ENCODE data around the gene DICER1.
"Not testable (repeated sequence)": the region's sequence is repeated elsewhere in the genome, so short reads cannot be mapped to it uniquely, and the experiment has no call there.

DICER1 gene

DNA sequence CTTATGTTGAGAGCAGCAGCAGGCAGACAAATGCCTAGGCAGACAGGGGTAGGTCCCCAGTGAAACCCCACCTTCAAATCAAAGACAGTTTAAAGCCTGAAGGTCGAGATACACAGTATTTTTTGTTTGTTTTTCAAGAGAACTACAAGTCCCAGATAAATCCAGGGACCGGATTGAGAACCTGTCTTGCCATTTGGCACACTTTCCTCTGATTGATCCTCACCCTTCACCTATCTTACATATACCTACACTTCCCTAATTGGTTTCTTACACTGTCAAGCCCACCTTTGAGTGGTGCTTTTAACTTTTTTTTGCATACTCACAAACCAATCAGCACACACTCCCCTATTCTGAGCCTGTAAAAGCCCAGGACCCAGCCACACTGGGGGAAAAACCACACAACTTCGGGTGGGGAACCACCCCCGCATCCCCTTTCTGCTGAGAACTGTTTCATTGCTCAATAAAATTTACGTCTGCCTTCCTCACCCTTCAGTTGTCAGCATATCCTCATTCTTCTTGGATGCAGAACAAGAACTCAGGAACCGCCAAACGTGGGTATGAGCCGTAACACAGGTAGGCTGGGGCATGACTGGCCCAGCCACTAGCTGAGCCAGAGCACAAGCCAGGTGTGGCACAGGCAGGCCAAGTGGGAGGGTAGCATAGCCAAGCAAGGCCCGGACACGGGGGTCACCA lies 11.1 kb downstream of the DICER1 start:
- no peak for DNase-seq

DNA sequence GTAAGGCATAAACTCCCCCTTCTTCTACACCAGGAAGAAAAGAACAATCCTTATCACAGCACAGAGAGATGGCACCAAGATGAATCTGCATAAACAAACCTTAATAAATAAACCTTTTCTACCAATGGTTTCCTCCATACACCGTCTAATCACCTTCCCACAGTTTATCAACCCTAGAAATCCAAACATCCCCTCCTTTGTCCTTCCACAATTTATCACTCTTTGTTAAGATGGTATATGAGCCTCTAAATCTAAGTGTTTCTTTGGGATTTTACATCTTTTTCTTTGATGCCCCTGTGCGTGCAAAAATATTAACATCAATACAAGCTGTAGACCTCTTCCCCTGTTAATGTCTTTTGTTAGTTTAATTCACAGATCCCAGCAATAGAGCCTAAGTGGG lies 12.5 kb downstream of the DICER1 start:
- DNase-seq: no peak

DNA sequence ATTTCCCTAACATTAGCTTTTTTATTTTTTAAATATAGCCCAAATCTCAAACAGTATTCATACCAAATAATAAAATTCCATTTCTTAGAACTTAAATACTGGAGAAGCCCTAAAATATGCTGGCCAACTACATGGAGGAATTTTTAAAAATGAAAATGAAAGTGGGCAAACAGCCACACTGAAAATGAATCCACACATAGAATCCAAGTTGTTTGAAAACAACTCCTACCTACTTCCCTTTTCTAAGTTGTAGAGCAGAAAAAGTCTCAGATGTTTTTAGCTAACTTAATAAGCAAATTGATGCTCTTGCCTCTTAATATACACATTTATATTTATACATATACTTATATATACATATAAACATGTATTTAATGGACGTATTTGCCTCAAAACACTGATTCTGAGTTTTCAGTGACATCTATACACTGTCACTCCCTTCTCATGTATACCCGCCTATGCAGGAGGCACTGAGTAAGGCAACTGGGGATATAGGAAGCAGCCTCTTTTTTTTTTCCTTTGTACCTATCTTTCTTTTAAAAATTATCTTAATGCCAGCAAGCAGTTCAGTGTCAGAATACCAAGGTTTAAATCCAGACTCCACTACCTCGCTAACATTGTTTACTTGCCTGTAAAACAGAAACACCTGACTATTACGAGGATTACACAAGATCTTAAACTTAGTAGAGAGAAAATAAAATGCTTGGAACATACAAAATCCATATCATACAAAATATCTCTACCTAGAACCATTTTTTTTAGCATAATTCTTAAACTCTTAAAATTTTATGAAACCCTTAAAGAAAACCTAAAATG lies 13.3 kb downstream of the DICER1 start:
- no peak for DNase-seq

DNA sequence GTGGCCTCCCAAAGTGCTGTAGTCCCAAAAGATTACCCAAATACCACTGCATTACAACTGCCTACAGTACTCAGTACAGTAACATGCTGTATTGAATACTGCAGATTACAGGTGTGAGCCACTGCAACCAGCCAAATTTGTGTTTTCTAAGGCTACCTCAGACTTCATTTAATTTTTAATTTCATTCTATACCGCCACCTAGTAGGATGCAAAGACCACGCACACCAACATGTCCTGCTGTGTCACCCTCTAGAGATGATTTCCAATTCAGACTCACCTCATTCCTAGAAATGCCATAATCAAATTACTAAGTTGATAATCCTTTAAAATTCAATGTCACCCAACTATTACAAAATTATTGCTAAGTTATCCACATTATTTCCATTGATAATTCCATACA lies 15.1 kb downstream of the DICER1 start:
- DNase-seq: no peak

DNA sequence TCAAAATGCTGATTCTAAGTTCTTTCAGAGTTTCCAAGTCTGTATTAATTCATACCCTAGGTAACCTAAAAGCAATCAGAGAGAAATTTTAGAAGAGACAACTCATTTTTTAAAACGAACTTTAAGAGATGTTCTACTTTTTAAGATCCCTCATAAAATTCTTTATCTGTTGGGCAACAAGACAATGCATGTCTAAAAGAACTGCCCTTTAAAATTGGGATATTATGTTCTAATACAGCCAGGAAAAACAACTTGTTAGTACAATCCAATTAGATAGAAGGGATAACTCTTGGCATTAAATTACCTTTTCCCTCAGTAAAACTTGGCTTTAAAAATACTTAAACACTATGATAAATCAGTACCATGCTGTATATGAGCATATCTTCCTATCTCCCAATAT lies 15.6 kb downstream of the DICER1 start:
- no peak for DNase-seq

DNA sequence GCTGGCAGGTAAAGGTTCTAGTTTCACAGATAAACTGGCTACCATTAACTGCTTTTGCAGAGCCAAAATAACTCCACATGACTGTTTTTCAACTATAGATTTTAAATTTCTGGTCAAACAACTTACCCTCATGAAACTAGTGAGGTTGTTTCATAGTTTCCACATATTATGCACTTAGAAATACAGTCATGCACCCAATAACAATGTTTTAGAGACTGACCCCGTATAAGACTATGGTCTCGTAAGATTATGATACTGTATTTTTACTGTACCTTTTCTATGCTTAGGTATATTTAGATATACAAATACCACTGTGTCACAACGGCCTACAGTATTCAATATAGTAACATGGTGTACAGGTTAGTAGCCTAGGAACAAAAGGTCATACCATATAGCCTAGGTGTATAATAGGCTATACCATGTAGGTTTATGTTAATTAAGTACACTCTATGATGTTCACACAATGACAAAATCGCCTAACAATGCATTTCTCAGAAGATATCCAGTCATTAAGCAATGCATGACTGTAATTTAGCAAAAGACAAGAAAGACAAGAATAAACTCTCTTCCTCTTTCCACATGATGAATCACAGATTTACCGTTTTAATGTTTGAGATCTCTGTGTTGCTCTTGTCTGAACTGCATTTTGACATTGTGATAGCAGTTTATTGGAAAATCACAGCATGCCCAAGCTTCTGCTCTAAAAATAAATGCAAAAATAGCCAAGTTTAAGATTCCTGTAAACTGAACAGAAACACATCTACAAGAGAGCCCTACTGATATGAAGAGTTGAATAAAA lies 17.1 kb downstream of the DICER1 start:
- no peak for DNase-seq

DNA sequence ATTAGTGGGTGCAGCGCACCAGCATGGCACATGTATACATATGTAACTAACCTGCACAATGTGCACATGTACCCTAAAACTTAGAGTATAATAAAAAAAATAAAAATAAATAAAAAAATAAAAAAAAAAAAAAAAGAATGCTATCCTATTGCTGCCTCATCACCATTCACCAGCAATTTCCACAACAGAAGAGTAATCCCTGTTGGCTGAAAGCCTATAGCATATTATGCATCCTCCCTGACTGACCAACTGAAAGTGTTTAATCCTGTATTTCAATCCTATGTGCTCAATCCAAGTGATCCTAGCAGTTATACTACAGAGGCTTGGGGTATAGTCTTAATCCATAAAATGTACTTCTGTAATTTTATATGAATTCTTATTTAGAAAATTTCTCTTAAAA lies 18.5 kb downstream of the DICER1 start:
- DNase-seq: no peak

DNA sequence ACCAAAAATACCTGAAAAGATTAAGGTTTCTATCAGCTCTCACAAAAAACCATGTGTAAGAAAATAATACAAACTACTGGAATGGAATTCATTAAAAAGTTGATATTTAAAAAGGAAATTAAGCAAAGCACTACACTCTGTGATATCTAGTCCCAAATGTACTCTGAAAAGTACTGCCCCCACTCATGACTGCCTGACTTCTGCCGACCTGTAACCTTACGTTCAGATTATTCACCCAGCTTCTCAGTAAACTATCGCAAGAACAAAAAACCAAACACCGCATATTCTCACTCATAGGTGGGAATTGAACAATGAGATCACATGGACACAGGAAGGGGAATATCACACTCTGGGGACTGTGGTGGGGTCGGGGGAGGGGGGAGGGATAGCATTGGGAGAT lies 18.9 kb downstream of the DICER1 start:
- not testable (repeated sequence) for DNase-seq

DNA sequence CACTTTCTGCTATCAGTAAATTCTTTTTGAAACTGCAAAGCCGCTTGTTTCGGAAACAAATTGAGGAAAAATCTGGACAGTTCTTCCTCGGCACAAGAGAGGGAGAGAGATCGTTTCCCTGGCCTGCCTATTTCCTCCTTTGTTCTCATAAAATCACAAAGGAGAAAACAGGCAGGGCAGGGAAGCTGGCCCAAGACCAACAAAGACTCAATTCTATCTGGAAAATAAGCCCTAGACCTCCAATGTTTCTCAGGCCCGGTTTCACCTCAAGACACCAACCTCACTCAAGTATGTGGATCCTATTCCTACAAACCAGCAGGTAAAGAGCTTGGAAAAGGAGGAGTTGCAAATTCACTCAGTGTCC lies 19.5 kb downstream of the DICER1 start:
- DNase-seq: no peak

DNA sequence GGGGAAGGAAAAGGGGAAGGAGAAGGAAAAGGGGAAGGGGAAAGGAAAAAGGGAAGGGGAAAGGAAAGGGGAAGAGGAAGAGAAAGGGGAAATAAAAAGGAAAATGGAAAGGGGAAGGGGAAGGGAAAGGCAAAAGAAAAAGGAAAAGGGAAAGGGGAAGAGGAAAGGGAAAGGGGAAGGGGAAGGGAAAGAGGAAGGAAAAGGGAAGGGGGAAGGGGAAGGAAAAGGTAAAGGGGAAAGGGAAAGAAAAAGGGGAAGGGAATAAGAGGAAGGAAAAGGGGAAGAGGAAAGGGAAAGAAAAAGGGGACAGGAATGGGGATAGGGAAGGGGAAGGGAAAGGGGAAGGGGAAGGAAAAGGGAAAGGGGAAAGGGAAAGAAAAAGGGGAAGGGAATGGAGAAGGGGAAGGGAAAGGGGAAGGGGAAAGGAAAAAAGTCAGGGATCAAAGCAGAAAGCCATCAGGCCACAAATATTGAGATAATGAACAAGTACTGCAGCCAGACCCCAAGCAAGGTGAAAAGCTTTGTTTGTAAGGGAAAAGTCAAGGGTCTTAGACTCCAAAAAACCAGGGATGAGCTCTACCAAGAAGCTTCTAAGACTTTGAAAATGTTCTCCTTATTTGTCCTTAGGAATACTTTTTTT lies 20.0 kb downstream of the DICER1 start:
- no peak for DNase-seq

DNA sequence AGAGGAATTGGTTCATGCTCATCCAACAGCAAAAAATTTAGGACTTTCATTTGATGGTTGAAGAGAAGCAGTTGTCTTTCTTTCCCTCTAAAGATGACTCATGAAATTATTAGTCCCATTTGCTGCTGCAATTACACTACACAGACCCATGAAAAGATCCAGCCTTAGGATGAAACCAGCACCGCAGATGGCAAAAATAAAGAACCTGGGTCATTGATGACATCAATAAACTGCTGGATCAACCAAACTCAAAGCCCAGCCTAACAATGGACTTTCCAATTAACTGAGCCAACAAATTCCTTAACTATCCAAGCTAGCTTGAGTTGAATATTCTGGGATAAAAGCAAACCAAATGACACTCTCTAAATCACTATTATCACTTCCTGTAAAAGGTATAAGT lies 20.7 kb downstream of the DICER1 start:
- no peak for DNase-seq

DNA sequence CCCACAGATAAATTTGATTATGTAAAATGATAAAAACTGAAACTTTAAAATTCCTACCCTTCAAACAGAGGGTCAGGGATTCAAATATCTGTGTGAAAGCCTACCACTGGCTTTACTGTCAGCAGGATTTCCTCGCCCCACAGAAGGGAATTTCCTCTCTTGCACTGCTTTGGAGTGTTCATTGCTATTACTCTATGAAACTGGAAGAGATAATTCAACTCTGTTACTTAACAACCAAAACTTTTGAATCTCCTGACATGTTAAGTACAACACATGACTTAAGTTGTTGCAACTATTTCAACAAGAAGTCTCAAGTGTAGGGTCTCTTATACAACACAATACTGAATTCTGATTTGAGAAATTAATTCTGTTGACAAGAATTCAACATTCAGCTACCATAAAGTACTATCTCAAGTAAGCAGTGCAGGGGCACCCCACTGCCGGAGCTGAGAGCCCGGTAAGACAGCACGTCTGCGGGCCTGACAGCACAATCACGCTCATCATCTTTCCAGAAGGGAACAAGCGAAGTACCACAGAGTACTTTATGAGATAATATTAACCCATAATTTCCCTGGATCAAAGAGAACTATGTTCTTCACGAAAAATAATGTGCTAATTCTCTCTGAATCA lies 22.9 kb downstream of the DICER1 start:
- DNase-seq: no peak

DNA sequence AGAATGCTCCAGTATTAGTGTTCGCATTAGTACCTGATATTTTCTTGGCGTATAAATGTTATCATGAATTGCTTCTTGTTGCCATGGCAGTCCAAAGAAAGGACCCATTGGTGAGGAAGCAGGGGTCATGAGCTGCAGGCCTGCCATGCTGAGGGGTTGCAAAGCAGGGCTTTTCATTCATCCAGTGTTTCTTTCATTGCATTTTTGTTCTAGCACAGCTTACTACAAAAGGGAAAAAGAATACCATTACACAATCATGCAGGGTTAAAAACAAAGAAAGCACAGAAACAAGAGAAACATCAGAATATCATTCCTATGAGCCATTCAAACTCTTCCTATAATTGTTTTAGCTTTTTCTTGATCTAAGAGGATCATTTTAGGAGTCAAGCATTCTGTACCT lies 24.0 kb downstream of the DICER1 start:
- no peak for DNase-seq

DNA sequence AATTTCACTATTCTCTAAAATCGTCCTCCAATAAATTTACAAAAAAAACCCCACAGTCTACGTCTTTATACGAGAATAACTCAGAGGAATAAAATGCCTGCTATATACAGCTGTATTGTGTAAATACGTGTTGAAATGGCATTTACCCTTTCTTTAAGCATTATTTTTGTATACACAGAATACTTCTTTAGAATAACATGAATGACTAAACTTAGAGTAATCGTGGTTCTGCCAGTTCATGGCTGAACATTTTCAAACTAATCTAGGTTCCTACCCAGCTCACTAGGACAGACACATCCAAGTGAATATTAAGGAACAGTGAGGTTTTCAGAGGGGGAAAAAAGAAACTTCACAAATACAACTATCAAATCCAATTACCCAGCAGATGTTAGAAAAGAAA lies 24.6 kb downstream of the DICER1 start:
- no peak for DNase-seq

DNA sequence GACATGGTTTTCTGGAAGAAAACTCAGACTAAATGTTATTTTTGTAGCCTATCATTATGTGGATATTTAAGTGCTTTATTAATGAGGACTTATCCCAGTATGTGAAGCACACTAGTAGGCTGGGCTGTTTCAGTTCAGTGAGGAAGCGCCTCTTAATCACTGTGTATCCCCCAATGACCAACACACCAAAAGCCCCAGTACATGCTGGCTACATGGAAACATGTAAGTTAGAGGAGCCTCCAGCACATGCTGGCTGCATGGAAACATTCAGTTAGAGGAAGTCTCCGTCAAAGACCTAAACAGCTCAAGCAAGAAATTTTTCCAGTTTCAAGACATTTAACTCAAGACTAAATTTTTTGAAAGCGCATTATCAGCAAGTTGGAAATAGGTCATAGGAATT lies 26.8 kb downstream of the DICER1 start:
- no peak for DNase-seq

DNA sequence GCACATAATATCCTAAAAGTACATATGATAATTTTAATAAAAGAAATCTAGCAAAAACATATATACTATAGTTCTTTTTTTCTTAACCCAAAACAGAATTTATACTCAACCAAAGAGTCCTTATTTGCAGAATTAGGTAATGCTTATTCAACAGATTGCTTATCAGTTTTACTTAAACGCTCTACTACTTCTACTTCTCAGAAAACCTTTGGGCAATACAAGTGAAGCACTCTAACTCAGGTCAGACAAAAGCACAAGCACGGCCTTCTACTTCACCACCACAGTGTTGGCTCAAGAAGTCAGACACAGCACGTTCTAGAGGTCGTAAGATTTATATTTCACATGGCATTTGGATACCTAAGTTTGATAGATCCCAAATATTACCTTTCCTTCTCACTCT lies 29.2 kb downstream of the DICER1 start:
- no peak for DNase-seq

DNA sequence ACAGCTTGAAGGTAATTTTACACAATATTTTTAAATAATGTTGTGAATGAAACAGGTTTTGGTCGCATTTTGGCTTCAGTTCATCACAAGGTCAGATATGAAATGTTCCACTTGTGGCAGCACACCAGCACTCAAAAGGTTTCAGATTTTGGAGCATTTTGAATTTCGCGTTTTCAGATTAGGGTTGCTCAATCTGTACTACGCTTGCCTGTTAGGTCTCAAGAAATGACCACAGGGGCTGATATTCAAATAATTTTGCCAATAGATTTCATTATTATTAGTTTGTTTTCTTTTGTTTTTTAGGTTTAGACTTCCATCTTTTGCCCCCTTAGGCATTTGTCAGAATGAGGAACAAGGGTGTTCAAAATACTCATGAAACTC lies 29.8 kb downstream of the DICER1 start:
- DNase-seq: no peak

DNA sequence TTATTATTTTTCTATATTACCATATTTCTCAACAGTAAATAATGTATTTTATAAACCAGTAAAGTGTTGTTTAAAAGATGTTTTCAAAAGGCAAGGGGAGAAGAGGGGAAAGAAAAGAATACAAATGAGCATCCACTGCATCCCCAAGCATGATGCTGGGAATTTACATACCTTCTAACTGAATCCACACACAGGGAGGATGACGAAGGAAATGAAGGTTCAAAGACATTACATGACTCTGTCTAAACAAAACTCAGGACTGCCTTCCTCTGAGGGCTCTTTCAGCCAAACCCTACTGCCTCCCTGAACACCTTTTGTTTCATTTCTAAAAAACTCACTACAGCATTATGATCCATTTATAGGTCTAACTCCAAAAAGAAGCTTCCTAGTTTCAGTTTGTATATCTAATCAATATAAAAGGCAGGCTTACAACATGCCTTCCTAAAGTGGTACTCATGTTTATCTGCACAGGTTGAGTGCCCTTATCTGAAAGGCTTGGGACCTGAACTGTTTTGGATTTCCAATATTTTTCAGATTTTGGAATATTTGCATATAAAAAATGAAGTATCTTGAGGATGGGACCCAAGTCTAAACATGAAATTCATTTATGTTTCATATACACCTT lies 30.3 kb downstream of the DICER1 start:
- DNase-seq: no peak

DNA sequence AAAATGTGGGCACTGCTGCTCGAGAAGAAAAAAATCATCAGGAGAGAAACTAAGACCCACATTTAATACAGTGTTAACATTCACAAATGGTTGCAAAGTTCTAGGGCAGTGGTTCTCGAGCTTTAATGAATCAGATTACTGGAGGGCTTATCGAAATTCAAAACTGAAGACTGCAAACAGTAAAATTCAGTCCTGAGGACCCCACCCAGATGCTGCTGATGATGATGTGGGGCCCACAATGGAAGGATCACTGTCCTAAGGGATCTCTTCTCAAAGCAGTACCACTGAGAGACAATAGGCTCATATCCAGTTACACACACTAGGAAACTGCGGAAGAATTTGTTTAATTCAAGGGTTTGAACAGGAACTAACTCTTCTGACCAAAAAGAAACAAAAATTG lies 31.4 kb downstream of the DICER1 start:
- no peak for DNase-seq

DNA sequence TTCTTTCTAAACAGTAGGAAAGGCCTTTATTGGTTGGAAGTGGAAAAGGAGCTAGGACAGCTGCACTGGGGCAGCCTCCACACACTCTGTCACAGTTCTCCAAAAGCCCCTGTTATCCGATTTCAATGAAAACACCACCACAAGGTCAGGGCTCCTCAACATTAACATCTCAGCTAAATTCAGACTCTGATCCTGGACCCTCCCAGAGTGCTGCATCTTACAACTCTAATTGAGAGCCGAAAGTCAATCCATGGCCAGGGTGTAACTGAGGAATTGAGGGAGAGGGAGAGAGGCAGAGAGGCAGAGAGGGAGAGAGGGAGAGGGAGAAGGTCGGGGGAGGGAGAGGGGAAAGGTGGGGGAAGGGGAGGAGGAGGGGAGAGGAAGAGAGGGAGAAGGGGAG lies 32.1 kb downstream of the DICER1 start:
- no peak for DNase-seq

DNA sequence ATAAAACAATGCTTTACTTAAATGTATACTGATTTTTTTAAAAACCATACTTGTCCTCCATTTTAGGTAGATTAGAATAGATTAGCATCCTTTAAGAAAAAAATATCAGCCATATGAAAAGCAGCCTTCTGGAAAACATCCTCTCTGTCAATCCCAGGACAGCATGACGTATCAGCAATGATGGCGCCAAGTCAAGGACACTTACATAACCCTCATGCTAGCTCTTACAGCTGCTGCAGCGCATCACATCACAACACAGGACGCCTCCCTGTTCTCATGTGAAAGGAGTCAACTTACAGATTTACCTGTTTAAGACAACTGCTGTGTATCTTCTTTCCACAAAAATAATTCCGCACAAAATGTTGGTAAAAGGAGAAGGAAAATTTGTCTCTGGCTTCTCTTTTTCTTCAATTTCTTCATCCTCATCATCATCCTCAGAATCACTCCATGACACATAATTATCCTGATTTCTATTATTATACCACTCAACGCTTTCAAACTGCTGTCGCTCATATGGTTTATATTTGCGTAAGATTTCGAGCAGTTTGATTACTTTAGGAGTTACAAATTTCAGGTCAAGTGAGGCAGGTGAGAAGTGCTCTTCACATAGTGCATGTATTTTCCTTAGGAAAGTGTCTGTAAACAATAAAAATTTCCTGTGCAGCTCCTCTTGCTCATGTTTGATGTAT lies 33.3 kb downstream of the DICER1 start:
- no peak for DNase-seq

DNA sequence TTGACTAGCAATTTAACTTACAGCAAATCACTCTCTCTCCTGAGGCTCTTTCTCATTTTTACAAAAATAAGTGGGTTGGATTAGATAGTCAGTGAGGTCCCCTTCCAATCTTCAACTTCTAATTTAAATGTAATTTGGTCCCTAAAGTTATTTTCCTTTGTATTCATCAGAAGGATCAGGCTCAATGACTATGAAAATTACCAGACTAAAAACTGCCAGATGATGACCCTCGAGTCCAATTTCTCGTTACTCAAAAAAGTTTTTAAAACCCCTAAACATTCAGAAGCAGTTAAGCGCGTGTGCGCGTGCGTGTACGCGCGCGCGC lies 34.7 kb downstream of the DICER1 start:
- DNase-seq: no peak

Data from stimulated activated naive CD4-positive, alpha-beta T cell (primary cell).